Sigmoid colon (tissue), 4 donors: ENCODE measurements around the gene NRF1.

Source experiments
- EP300 ChIP-seq, 4 donors: sonication (generic); formaldehyde crosslinking; IDR thresholded peaks; one replicate each; pipeline ENCODE4 v1.6.1; 2017; ENCODE audit warnings: antibody characterized with exemption in 4 of 4
- POLR2A ChIP-seq, 2 donors: fragments of 450-650 bp; IDR thresholded peaks; one replicate each; pipeline ENCODE4 v1.6.1; 2016; ENCODE audit warnings: antibody characterized with exemption in 2 of 2, mild to moderate bottlenecking in 2 of 2, moderate library complexity in 2 of 2
- POLR2AphosphoS5 ChIP-seq, 4 donors: sonication (generic); formaldehyde crosslinking; IDR thresholded peaks; one replicate each; pipeline ENCODE4 v1.6.1; 2017; ENCODE audit warnings: antibody characterized with exemption in 4 of 4
- TF ChIP-seq, protein P1 (sequence below), 4 experiments: fragments of 450-650 bp in 3 of 4; fragments of 200-600 bp in 1 of 4; IDR thresholded peaks; one replicate each; pipeline ENCODE4 v1.5.1; 2016 to 2019; ENCODE audit warnings: antibody characterized with exemption in 4 of 4, mild to moderate bottlenecking in 3 of 4, moderate library complexity in 2 of 4

DNA sequence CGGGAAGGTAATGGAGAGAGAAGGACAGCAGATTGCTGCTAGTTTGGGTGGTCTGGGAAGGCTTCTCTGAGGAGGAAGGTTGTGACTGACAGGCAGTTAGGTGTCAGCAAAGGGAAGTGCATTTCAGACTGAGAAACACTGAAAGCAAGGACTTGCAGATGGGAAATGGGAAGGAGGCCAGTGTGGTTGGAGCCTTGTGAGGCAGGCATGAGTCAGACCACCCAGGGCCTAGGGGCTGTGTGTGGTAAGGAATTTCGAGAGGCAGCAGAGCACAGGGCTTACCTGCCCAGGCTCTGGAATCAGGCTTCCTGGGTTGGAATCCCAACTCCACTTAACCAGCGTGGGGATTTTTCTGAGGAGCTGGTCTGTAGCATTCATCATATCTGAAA lies 53.5 kb downstream of the NRF1 start:
- TF ChIP-seq, protein P1, sequence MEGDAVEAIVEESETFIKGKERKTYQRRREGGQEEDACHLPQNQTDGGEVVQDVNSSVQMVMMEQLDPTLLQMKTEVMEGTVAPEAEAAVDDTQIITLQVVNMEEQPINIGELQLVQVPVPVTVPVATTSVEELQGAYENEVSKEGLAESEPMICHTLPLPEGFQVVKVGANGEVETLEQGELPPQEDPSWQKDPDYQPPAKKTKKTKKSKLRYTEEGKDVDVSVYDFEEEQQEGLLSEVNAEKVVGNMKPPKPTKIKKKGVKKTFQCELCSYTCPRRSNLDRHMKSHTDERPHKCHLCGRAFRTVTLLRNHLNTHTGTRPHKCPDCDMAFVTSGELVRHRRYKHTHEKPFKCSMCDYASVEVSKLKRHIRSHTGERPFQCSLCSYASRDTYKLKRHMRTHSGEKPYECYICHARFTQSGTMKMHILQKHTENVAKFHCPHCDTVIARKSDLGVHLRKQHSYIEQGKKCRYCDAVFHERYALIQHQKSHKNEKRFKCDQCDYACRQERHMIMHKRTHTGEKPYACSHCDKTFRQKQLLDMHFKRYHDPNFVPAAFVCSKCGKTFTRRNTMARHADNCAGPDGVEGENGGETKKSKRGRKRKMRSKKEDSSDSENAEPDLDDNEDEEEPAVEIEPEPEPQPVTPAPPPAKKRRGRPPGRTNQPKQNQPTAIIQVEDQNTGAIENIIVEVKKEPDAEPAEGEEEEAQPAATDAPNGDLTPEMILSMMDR (IDR thresholded peaks at IDR 0.05), result no peak
- no peak for TF ChIP-seq EP300 (IDR thresholded peaks at IDR 0.05)
- no peak for TF ChIP-seq POLR2A (IDR thresholded peaks at IDR 0.05)
- TF ChIP-seq POLR2AphosphoS5 (IDR thresholded peaks at IDR 0.05), result no peak
